T follicular helper cell (primary cell): ENCODE data around the gene CNIH4.
A peak's percentile ranks its signal among the peaks of the same experiment; 100 is the strongest.
"Not testable (repeated sequence)": the region's sequence is repeated elsewhere in the genome, so short reads cannot be mapped to it uniquely, and the experiment has no call there.

Experiments
- DNase-seq: peaks from one replicate; pipeline ENCODE4 v3.0.0-alpha.2; 2020; ENCODE audit warnings: low read depth

CNIH4 gene

GRCh38 chr1:224348137-224348536 lies 8.5 kb upstream of the CNIH4 start:
- DNase-seq: no peak

GRCh38 chr1:224349716-224350115 lies 7.0 kb upstream of the CNIH4 start:
- not testable (repeated sequence) for DNase-seq

- DNase-seq: not testable (repeated sequence)
Measured at GRCh38 chr1:224352436-224353085, 4.1 kb upstream of the CNIH4 start.

- DNase-seq: no peak
Measured at GRCh38 chr1:224353975-224354925, 2.4 kb upstream of the CNIH4 start.

GRCh38 chr1:224357626-224358124 lies 996 bp downstream of the CNIH4 start:
- DNase-seq: no peak

- DNase-seq: no peak
Measured at GRCh38 chr1:224358237-224358636, 1.6 kb downstream of the CNIH4 start.

- DNase-seq: no peak
Measured at GRCh38 chr1:224359207-224359606, 2.5 kb downstream of the CNIH4 start.

GRCh38 chr1:224368409-224368808 lies 11.7 kb downstream of the CNIH4 start:
- no peak for DNase-seq

- DNase-seq: no peak
Measured at GRCh38 chr1:224373008-224373590, 16.4 kb downstream of the CNIH4 start.

GRCh38 chr1:224375059-224375458 lies 18.4 kb downstream of the CNIH4 start:
- DNase-seq: no peak

GRCh38 chr1:224377676-224378006 lies 21.0 kb downstream of the CNIH4 start:
- no peak for DNase-seq

GRCh38 chr1:224378855-224379631 lies 22.4 kb downstream of the CNIH4 start:
- no peak for DNase-seq

- peak; percentile 3 for DNase-seq
Measured at GRCh38 chr1:224380003-224380402, 23.3 kb downstream of the CNIH4 start.

- no peak for DNase-seq
Measured at GRCh38 chr1:224381880-224382548, 25.3 kb downstream of the CNIH4 start.

GRCh38 chr1:224383218-224383617 lies 26.5 kb downstream of the CNIH4 start:
- DNase-seq: no peak

- DNase-seq: no peak
Measured at GRCh38 chr1:224387302-224387912, 30.7 kb downstream of the CNIH4 start.

GRCh38 chr1:224387943-224388342 lies 31.3 kb downstream of the CNIH4 start:
- DNase-seq: no peak

- DNase-seq: no peak
Measured at GRCh38 chr1:224390517-224390916, 33.8 kb downstream of the CNIH4 start.

- DNase-seq: no peak
Measured at GRCh38 chr1:224392411-224393249, 36.0 kb downstream of the CNIH4 start.

- DNase-seq: no peak
Measured at GRCh38 chr1:224393294-224393693, 36.6 kb downstream of the CNIH4 start.
